Liver (tissue), 9 donors: Measurements from ENCODE around the gene DNAJB1. TPM values are rescaled to one million over a fixed set of nuclear protein-coding genes. Genes with fewer than 3 reads are reported as not detected.

Experiments
- DNase-seq: peaks from one replicate; pipeline ENCODE4 v3.0.0-alpha.2; 2017; ENCODE audit warnings: low spot score
- H3K27ac ChIP-seq, 2 donors: one replicate each; pipeline ENCODE4 v1.7.0; 2013; ENCODE audit warnings: inconsistent platforms in 2 of 2, low read length in 2 of 2, control low read depth in 1 of 2, low read depth in 1 of 2, mild to moderate bottlenecking in 1 of 2
- H3K27me3 ChIP-seq, 4 donors: one replicate each; pipeline versions ENCODE4 v1.6.1 to v1.7.0; 2013; ENCODE audit warnings: low read length in 3 of 4, inconsistent platforms in 1 of 4, mild to moderate bottlenecking in 1 of 4, moderate library complexity in 1 of 4; ENCODE audit not compliant: control insufficient read depth in 4 of 4, insufficient read depth in 4 of 4
- H3K36me3 ChIP-seq, 4 donors: one replicate each; pipeline versions ENCODE4 v1.6.1 to v1.7.0; 2013; ENCODE audit warnings: low read length in 3 of 4, mild to moderate bottlenecking in 3 of 4, low read depth in 1 of 4, moderate library complexity in 1 of 4; ENCODE audit not compliant: control insufficient read depth in 4 of 4, insufficient read depth in 3 of 4
- H3K4me1 ChIP-seq, 4 donors: one replicate each; pipeline versions ENCODE4 v1.6.1 to v1.7.0; 2013; ENCODE audit warnings: low read length in 3 of 4, mild to moderate bottlenecking in 3 of 4, moderate library complexity in 1 of 4; ENCODE audit not compliant: control insufficient read depth in 4 of 4, insufficient read depth in 4 of 4
- H3K4me3 ChIP-seq, 3 donors: one replicate each; pipeline versions ENCODE4 v1.6.1 to v1.7.0; 2013; ENCODE audit warnings: low read length in 3 of 3, control low read depth in 1 of 3, low read depth in 1 of 3, mild to moderate bottlenecking in 1 of 3
- H3K9ac ChIP-seq, 2 donors: one replicate each; pipeline ENCODE4 v1.7.0; 2013; ENCODE audit warnings: low read length in 2 of 2, mild to moderate bottlenecking in 2 of 2, moderate library complexity in 2 of 2, control low read depth in 1 of 2, low read depth in 1 of 2
- H3K9me3 ChIP-seq, 4 donors: one replicate each; pipeline versions ENCODE4 v1.6.1 to v1.7.0; 2013; ENCODE audit warnings: low read length in 3 of 4; ENCODE audit not compliant: control insufficient read depth in 4 of 4
- ATF3 ChIP-seq: IDR thresholded peaks from 2 replicates; pipeline ENCODE4 v1.6.1; 2016; ENCODE audit warnings: antibody characterized with exemption
- CTCF ChIP-seq: fragments of 150-350 bp; IDR thresholded peaks from 2 replicates; pipeline ENCODE4 v1.5.1; 2017; ENCODE audit warnings: improper control_type of control experiment, low read depth, low read length; ENCODE audit not compliant: missing input control
- EGR1 ChIP-seq, 2 donors: IDR thresholded peaks; 2 replicates each; pipeline ENCODE4 v1.6.1; 2016 to 2018; ENCODE audit warnings: antibody characterized with exemption in 2 of 2, low read depth in 2 of 2
- FOXA1 ChIP-seq: IDR thresholded peaks from 2 replicates; pipeline ENCODE4 v1.6.1; 2016; ENCODE audit warnings: antibody characterized with exemption
- FOXA2 ChIP-seq: IDR thresholded peaks from 2 replicates; pipeline ENCODE4 v1.6.1; 2016; ENCODE audit warnings: antibody characterized with exemption
- GABPA ChIP-seq, 2 donors: IDR thresholded peaks in 1 of 2; conservative IDR thresholded peaks in 1 of 2; 2 replicates each; pipeline ENCODE4 v1.6.1; 2016; ENCODE audit warnings: antibody characterized with exemption in 2 of 2, mild to moderate bottlenecking in 1 of 2, moderate library complexity in 1 of 2
- HNF4A ChIP-seq, 2 donors: conservative IDR thresholded peaks; 2 replicates each; pipeline ENCODE4 v1.6.1; 2016; ENCODE audit warnings: antibody characterized with exemption in 2 of 2, mild to moderate bottlenecking in 2 of 2
- JUND ChIP-seq, 2 donors: IDR thresholded peaks; 2 replicates each; pipeline ENCODE4 v1.6.1; 2016; ENCODE audit warnings: antibody characterized with exemption in 2 of 2
- MAX ChIP-seq: IDR thresholded peaks from 2 replicates; pipeline ENCODE4 v1.6.1; 2016; ENCODE audit warnings: antibody characterized with exemption
- NR2F2 ChIP-seq: IDR thresholded peaks from 2 replicates; pipeline ENCODE4 v1.6.1; 2016; ENCODE audit warnings: antibody characterized with exemption
- RAD21 ChIP-seq, 2 donors: IDR thresholded peaks; 2 replicates each; pipeline ENCODE4 v1.6.1; 2016; ENCODE audit warnings: antibody characterized with exemption in 2 of 2, mild to moderate bottlenecking in 2 of 2
- REST ChIP-seq: IDR thresholded peaks from 2 replicates; pipeline ENCODE4 v1.6.1; 2016; ENCODE audit warnings: antibody characterized with exemption, mild to moderate bottlenecking
- RXRA ChIP-seq, 2 donors: IDR thresholded peaks; 2 replicates each; pipeline ENCODE4 v1.6.1; 2017 to 2018; ENCODE audit warnings: antibody characterized with exemption in 2 of 2, mild to moderate bottlenecking in 1 of 2
- SP1 ChIP-seq: IDR thresholded peaks from 2 replicates; pipeline ENCODE4 v1.6.1; 2018; ENCODE audit warnings: antibody characterized with exemption, mild to moderate bottlenecking
- TAF1 ChIP-seq: conservative IDR thresholded peaks from 2 replicates; pipeline ENCODE4 v1.6.1; 2016; ENCODE audit warnings: antibody characterized with exemption, mild to moderate bottlenecking
- YY1 ChIP-seq: IDR thresholded peaks from 2 replicates; pipeline ENCODE4 v1.6.1; 2016; ENCODE audit warnings: antibody characterized with exemption, mild to moderate bottlenecking
- WGBS: extraction: QIAGEN DNeasy Blood & Tissue Kit; methylation state at CpG from one replicate; pipeline ENCODE4 v1.1.7; 2013; 5-methylcytosine and 5-hydroxymethylcytosine counted together
- polyA plus RNA-seq, 2 donors: library from polyadenylated mRNA; stranded (reverse) in 1 of 2; unstranded in 1 of 2; fragments of 200-250 nt in 1 of 2; fragments of >200 nt in 1 of 2; fragmentation: Nextera tagmentation in 1 of 2; extraction: Ambion mirVana in 1 of 2; gene quantifications; one replicate each; pipeline versions ENCODE4 v1.2.1 to v1.2.3, GENCODE V29; 2013 to 2015
- total RNA-seq, 2 donors: library from RNA; depleted of rRNA; stranded (reverse); fragments of >200 nt; gene quantifications; one replicate each; pipeline ENCODE4 v1.2.3, GENCODE V29; 2014
- donor health status: healthy.
- donor health status: healthy.
- donor health status: healthy.
- donor health status: healthy.
- donor health status: healthy.

Gene DNAJB1
- total and polyA plus RNA-seq, 4 donors = 29.4 to 43.0 (median 34.5) TPM

- no peaks in the 10 kb centered on the region for H3K27me3 ChIP-seq
- H3K4me3 ChIP-seq = no peak overlapping the region
- WGBS = 84% methylated on average over 12 of the region's 12 CpGs
- H3K36me3 ChIP-seq = peaks cover 0 to 3% (median 0%) of the 10 kb centered on the region in 4 donors
- H3K27ac ChIP-seq = no peak overlapping the region
- H3K9me3 ChIP-seq = no peaks in the 10 kb centered on the region
- H3K4me1 ChIP-seq = peaks cover 21 to 56% (median 45%) of the 10 kb centered on the region in 4 donors
- no peak for TF ChIP-seq EGR1 (IDR thresholded peaks at IDR 0.05; ENCODE audit: low read depth in 2 of 2)
- TF ChIP-seq CTCF = no peak
- no peak for TF ChIP-seq FOXA2
- TF ChIP-seq JUND (IDR thresholded peaks at IDR 0.05) = no peak
- no peak for TF ChIP-seq NR2F2
- no peak for TF ChIP-seq RXRA (IDR thresholded peaks at IDR 0.05)
- TF ChIP-seq YY1 = no peak
- no peak for TF ChIP-seq HNF4A (conservative IDR thresholded peaks at IDR 0.05)
- no peak for TF ChIP-seq SP1
- no peak for TF ChIP-seq REST
- TF ChIP-seq TAF1 = no peak
- no peak for TF ChIP-seq RAD21 (IDR thresholded peaks at IDR 0.05)
- no peak for DNase-seq
- H3K9ac ChIP-seq = no peak overlapping the region
These were observed 37.9 kb upstream of the DNAJB1 start for GRCh38 chr19:14555918-14556661.

GRCh38 chr19:14554382-14554812 lies 36.2 kb upstream of the DNAJB1 start:
- Histone ChIP-seq H3K27ac (peak overlapping the region; percentile 80 to 92), H3K36me3 (peaks cover 0 to 3% (median 0%) of the 10 kb centered on the region in 4 donors), H3K9me3 (no peaks in the 10 kb centered on the region), H3K27me3 (no peaks in the 10 kb centered on the region), H3K4me1 (peaks cover 25 to 54% (median 42%) of the 10 kb centered on the region in 4 donors), H3K9ac (no peak overlapping the region), H3K4me3 (no peak overlapping the region)
- peak; percentile 50 for DNase-seq
- WGBS = 23% methylated on average over 6 of the region's 6 CpGs
- TF ChIP-seq RAD21 (IDR thresholded peaks at IDR 0.05) (peak in 1 of 2 donors; percentile 50), YY1 (peak; percentile 41), FOXA2 (peak; percentile 80), FOXA1 (peak; percentile 63), ATF3 (no peak), HNF4A (conservative IDR thresholded peaks at IDR 0.05) (peak; percentile 72 to 78), GABPA (IDR thresholded peaks at IDR 0.05 in 1 of 2, conservative IDR thresholded peaks at IDR 0.05 in 1 of 2) (peak in 1 of 2 donors; percentile 37), TAF1 (no peak), SP1 (peak; percentile 68), CTCF (peak; percentile 33), RXRA (IDR thresholded peaks at IDR 0.05) (peak; percentile 93 to 95), MAX (no peak)
